NCI-H2081 (cell line): Measurements from ENCODE around the gene NPVF.

Experiments used
- DNase-seq, 2 experiments: peaks; one replicate each; lab custom pipeline; 2025; lab: John Stamatoyannopoulos, UW

Gene NPVF

GRCh38 chr7:25228386-25228785 is at the start of gene NPVF:
NPVF (minus strand) TSS chr7:25228486; CDS start chr7:25228439, 47 bp downstream.
- no peak for DNase-seq

GRCh38 chr7:25272265-25272664 is 44.0 kb upstream of the NPVF start:
- DNase-seq = no peak

- no peak for DNase-seq
Observed at GRCh38 chr7:25263337-25263736, 35.1 kb upstream of the NPVF start.

GRCh38 chr7:25262586-25262985 is 34.3 kb upstream of the NPVF start:
- DNase-seq = no peak

- DNase-seq = no peak
Observed at GRCh38 chr7:25261545-25262140, 33.4 kb upstream of the NPVF start.

GRCh38 chr7:25260862-25261494 is 32.7 kb upstream of the NPVF start:
- no peak for DNase-seq

GRCh38 chr7:25259487-25260243 is 31.4 kb upstream of the NPVF start:
- peak; percentile 88 to 89 for DNase-seq

GRCh38 chr7:25256333-25256819 is 28.1 kb upstream of the NPVF start:
- no peak for DNase-seq

- DNase-seq = no peak
Observed at GRCh38 chr7:25255611-25256332, 27.5 kb upstream of the NPVF start.

GRCh38 chr7:25254604-25255003 is 26.3 kb upstream of the NPVF start:
- no peak for DNase-seq

GRCh38 chr7:25253714-25254113 is 25.4 kb upstream of the NPVF start:
- DNase-seq = no peak

GRCh38 chr7:25250386-25250785 is 22.1 kb upstream of the NPVF start:
- no peak for DNase-seq

- no peak for DNase-seq
Observed at GRCh38 chr7:25249772-25250171, 21.5 kb upstream of the NPVF start.

- no peak for DNase-seq
Observed at GRCh38 chr7:25246306-25246705, 18.0 kb upstream of the NPVF start.

GRCh38 chr7:25244254-25245033 is 16.2 kb upstream of the NPVF start:
- DNase-seq = no peak

- DNase-seq = no peak
Observed at GRCh38 chr7:25242678-25243077, 14.4 kb upstream of the NPVF start.

GRCh38 chr7:25240896-25241295 is 12.6 kb upstream of the NPVF start:
- no peak for DNase-seq

GRCh38 chr7:25240340-25240739 is 12.1 kb upstream of the NPVF start:
- no peak for DNase-seq

GRCh38 chr7:25239888-25240287 is 11.6 kb upstream of the NPVF start:
- DNase-seq = no peak

GRCh38 chr7:25238066-25238725 is 9.9 kb upstream of the NPVF start:
- no peak for DNase-seq

- no peak for DNase-seq
Observed at GRCh38 chr7:25235471-25235870, 7.2 kb upstream of the NPVF start.
